HG02840 (cell line): Measurements from ENCODE around the gene TTC23.

Experiments
- ATAC-seq: cut with Tn5 transposase; IDR thresholded peaks from one replicate; pipeline ENCODE4 v1.9.1; 2021; ENCODE audit warnings: mild to moderate bottlenecking, moderate library complexity, moderate number of reproducible peaks; ENCODE audit not compliant: unreplicated experiment, low FRiP score

The TTC23 gene, protein sequence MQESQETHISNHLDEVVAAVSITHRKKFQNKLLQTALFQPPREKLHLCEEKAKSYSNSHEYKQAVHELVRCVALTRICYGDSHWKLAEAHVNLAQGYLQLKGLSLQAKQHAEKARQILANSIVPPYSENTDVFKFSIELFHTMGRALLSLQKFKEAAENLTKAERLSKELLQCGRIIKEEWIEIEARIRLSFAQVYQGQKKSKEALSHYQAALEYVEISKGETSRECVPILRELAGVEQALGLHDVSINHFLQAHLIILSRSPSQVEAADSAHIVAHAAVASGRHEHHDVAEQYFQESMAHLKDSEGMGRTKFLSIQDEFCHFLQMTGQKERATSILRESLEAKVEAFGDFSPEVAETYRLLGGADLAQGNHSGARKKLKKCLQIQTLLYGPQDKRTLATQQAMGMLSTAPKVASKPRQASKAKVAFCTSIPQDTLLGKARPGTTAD

DNA sequence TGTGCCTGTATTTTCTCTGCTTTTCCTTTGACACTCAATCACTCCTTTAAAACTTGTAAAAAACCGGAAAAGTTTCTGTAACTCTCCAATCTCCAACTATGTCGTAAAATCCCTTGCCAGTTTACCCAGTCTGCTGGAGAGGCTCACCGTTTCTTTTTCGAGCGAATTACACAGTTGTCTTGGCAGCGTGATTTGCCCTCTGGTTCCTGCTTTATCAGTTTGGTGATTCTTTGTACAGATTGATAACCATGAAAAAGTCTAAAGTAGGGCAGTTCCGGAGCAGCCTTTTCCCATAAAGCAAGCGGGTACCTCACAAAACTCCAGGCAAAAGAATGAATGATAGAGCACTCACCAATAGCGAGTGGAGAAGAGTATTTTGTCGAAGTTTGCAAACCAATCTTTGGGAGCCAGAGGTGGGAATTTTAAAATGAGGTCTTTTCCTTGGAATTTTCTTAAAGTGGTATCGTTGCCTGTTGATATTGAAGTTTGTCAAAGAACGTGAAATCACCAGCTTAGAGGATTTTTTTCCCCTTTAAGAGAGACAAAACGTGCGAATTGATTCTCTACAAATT is at the start of gene TTC23:
TSS of gene TTC23 (minus strand) at position 312 of the 572 bp plus-strand sequence. CDS start 20,869 bp downstream, outside the sequence.
- ATAC-seq: no peak

DNA sequence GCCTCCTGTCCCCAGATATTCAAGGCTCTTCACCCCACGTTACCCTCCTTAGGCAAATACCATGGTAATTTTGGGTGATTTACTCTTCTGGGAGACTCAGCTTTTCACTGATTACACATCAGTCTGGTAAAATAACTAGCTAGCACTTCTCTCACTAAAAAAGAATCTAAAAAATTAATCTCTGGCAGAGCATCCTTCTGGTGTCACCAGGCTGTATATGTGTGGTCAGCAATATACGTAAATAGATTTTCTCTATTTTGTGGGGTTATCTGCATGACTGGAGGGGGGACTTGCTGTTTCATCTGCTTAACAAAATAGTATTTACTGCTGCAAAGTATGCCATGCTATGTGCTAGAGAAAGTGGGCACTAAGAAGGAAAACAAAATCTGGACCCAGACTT is 47.0 kb upstream of the TTC23 start:
- no peak for ATAC-seq

DNA sequence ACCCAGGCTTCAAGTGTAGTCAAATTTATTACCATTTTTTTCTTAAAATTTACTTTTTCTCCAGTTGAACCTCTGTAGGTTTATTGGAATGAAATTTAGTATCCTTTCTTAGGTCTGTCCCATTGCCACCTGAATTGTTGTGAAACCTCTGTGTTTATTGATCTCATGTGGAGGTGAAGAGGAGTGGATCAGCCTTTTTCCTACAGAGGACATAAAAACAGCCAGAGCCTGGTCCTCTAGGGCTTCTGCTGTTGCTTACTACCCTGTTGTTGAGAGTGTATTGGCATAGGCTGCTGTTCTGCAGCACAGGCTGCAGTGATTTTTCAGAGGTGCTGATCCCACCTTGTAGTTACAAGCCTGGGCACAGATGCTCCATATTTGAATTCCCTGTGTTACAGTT is 46.5 kb upstream of the TTC23 start:
- no peak for ATAC-seq

DNA sequence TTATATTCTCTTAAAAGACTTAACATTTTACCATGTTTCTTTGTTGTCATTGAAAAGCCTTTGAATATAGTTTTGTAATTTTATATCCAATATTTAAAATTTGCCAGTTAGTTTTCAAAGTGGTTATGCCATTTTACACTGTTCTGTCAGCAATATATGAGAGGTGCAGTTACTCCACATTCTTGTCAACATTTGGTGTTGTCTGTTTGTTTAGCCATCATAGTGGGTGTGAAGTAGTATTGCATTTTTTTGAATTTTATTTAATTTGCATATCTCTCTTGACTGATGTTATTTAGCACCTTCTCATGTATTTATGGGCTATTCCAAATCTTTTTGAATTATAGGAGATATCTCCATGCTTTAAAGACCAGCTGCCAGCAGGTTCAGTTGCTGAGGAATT is 42.3 kb upstream of the TTC23 start:
- ATAC-seq: no peak

DNA sequence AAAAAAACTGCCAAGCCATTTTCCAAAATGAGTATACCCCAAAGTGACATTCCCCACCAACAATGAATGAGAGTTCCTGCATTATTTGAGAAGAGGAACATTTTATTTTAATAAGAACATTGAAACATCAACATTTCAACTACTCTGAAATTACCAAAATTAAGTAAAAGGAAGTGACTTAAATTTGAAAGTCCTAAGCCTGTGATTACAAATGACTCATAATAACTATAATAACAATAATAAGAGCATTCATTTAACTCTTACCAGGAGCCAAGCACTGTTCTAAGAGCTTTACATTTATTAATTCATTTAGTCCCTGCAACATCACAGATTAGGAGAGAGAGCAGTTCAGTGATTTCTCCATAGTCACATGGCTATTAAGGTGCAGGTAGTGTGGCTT is 34.3 kb upstream of the TTC23 start:
- no peak for ATAC-seq

DNA sequence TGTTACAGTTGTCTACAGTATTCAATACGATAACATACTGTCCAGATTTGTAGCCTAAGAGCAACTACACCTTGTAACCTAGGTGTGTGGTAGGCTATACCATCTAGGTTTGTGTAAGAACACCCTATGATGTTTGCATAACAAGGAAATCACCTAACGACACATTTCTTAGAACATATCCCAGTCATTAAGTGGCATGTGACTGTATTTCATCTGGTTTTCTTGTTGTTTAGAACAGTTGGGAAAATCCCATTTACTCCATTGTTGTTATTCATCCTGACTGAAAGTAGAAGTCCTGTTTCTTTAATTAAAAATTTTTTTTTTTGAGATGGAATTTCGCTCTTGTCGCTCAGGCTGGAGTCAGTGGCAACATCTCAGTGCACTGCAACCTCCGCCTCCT is 33.2 kb upstream of the TTC23 start:
- no peak for ATAC-seq

DNA sequence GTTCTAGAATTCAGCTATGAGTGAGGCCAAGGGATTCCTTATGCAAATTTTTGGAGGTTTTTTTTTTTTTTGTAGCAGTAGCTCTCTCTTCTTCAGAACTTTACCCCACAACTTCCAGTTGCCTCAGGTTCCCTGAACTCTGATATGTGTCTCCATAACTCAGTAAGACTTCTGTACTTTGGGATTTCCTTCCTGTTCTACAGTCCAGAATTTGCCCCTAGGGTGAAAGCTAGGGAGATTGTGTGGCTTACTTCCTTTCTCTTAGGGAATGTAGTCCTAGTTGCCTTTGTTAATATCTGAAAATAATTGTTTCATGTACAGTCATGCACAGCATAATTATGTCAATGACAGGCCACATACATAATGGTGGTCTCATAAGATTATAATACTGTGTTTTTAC is 32.7 kb upstream of the TTC23 start:
- ATAC-seq: no peak

DNA sequence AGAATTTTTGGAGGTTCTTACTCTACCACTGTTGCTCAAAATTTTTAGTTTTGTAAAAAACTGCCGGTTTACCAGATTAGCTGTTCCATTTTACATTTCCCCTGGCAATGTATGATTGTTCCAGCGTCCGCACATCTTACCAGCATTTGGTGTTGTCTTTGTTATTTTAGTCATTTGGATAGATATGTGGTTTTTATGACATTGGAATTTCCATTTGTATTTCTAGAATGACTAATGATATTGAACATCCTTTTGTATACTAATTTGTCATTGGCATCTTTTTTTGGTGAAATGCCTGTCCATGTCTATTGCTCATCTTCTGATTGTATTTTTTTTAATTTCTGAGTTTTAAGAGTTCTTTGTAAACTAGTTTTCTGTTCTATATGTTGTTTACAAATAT is 30.4 kb upstream of the TTC23 start:
- ATAC-seq: no peak

DNA sequence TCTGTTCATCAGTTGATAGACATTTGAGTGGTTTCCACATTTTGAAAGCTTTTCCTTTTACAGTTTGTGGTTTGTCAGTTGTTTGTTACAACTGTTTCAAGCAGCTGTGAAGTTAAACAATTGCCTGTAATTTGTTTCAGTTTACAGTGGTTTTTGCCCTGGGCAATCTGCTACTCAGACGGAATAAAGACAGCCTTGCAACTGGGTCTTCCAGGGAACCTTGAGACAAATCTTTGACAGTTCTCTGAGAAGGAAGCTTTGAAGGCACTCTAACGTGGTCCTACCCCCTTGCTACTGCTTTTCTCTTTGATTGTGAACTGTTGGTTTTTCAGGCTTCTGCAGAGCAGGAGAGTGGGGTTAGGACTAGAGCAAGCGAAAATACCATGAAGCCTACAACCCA is 29.9 kb upstream of the TTC23 start:
- no peak for ATAC-seq

DNA sequence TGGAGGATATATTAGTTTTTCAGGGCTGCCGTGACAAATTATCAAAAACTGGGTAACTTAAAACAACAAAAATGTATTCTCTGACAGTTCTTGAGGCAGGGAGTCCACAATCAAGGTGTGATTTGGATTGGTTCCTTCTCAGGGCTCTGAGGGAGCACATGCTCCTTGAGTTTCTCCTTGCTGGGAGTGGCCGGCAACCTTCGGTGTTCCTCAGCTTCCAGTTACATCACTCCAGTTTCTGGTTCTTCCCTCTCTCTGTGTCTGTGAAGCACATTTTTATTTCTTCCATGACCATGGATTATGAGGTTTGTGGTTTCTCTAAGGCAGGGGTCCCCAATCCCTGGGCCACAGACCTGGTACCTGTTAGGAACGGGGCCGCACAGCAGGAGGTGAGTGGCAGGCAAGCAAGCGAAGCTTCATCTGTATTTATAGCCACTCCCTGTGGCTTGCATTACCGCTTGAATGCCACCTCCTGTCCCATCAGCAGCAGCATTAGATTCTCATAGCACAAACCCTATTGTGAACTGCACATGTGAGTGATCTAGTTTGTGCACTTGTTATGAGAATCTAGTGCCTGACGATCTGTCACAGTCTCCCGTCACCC is 26.2 kb upstream of the TTC23 start:
- no peak for ATAC-seq

DNA sequence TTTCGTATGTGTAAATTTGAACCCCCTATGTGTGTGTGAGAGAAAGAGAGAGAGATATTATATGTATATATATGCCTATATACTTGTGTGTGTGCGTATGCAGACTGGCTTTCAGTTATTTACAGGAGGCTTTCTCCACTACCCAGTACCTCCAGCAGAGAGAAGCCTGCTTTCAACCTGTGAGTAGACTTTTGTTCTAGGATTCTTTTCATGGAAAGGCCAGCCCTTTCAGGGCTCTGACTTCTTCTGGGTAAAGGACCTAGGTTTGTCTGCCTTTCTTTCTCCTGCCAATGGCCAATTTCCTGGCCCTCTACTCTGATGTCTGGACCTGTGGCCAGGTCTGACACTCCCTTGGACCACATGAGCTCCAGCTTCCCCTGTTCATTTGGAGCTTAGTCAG is 25.7 kb upstream of the TTC23 start:
- ATAC-seq: no peak

DNA sequence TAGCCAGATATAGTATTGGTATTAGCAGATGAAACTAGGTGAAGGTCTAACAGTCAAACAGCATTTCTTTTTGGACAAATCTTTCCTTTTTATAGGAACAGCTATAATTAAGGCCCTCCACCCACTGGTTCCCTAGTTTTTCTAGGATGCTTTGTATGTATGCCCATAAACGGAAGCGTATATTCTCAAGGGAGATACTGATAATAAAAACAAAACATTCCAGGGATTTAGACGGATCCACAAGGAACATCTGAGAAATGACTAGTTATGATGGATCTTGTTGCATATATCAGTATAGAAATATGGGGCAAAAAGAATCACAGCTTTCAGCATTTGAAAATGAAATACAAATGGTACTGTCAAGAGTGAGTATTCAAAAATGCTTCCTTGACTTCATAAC is 24.4 kb upstream of the TTC23 start:
- ATAC-seq: no peak

DNA sequence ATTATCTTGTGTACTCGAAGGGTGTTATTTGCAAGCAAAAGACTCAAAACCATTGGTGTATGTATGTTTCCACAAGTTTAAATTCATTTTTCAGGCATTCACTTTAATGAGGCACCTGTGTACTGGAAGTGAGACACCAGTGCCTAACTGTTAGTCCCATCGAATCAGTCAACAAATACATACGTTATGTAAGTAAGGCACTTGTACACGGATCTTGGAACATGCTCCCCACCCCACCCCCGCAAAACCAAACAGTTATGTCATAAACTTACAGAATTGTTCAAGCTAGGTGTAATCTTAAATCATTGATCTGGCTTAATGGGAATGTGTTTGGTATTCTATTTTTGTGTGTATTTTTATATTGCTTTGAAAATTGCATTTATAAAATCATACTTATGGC is 19.1 kb upstream of the TTC23 start:
- no peak for ATAC-seq

DNA sequence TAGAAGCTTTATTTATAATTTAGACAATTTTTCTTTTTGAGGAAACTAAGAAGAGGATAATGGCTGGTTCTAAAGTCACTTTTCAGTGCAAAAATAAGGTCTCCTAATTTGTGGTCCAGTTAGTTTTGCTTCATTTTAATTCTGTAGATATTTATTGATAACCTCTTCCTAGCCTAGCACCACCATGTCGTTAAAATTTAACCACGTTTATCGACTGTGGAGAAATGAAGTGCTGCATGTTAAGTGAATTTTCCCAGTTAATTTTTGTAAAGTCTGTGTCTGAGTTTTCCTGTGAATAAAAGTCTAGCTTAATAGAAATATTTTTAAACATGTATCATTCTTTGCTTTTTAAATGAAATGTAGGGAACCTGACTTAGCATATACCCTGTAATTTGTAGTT is 18.6 kb upstream of the TTC23 start:
- no peak for ATAC-seq

DNA sequence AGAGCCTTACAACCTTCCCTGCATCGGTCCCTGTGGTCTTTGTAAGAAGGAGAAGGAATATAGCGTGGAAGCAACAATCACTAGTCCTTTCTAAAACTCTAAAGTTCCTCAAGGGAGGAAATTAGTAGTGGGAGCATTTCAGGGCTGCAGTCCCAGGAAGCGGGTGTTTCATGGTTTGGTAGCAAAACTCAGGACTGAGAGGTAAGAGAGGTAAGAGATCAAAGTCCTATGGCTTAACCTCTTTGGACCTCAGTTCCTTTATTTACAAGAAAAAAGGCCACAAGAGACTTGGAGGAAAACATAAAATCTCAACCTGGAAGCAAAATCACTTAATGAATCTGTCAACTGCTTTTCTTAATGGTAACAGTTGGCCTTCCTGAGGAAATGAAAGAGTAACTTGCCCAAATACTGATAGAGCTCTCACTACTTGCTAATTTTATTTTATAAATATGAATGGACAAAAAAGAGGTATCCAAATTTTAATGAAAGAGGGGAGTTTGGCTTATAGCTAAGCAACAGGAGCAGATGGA is 16.2 kb upstream of the TTC23 start:
- ATAC-seq: no peak

DNA sequence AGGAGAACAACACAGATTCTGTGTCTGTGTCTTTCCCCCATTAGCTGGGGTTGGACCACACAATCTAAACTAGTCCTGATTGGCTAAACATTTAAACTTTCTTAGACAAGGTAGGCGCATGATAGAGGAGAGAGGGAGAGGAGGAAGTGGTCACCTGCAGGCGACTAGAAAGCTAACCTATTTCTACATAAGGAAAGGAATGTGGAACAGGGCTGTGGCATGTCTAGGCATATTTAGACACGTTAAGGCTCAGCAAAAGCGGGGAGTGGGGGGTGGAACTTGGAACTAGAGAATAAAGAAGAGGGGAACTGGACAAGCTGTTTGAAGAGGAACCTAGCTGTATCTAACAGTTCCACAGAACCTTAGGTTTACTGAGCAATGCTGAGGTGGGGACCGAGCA is 14.7 kb upstream of the TTC23 start:
- no peak for ATAC-seq

DNA sequence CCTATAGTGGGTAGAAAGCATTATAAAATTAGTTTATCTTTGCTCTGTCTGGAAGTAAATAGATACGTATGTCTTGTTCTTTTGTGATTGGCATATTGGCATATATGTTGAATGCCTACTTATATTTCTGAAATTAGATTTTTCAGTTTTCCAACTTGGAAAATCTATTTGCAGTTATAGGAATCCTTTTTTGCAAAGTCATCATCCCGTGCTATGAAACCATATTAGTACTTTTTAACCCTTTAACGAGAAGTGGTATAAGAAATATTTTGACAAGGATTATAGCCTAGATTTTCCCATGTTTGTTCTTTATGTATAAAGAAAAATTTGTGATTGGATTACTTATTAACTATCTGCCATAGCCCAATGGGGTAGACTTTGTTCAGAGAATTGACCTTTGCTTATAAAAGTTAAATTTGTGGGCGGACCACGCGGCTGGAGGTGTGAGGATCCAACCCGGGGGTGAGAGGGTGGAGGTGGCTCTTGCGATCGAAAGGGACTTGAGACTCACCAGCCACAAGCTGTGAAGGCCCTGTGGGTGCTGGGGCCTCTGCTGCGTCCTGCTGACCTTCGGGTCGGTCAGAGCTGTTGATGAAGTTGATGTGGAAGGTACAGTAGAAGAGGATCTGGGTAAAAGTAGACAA is 7.8 kb upstream of the TTC23 start:
- no peak for ATAC-seq

DNA sequence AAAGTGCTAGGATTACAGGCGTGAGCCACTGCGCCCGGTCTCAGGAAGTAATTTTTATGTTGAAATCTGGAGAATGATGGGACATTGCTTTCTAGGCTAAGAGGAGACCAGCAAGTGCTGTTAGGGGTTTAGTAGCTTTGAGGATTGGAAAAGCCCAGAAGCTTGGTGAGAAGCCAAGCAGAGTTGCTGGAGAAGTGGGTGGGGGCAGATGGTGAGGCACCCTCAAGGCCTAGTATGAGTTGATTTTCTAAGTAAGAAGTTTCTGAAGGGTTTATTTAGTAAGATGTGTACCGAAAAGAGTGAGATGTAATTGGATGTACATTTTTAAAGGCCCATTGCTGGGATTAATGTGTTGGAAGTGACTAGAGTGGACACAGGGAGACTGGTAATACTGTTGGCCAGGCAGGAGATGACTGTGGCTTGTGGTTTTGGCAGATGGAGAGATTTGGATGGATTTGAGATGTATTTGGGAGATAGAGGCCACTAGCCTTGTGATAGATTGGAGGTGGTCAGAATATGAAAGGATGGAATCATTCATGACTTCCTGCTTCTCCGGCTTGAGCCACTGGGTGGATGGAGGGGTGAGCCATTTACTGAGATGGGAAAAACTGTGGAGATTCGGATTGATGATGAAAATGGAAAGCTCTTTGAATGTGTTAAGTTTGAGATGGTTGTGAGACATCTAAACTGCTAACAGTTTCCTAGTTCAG is 4.2 kb upstream of the TTC23 start:
- ATAC-seq: no peak

DNA sequence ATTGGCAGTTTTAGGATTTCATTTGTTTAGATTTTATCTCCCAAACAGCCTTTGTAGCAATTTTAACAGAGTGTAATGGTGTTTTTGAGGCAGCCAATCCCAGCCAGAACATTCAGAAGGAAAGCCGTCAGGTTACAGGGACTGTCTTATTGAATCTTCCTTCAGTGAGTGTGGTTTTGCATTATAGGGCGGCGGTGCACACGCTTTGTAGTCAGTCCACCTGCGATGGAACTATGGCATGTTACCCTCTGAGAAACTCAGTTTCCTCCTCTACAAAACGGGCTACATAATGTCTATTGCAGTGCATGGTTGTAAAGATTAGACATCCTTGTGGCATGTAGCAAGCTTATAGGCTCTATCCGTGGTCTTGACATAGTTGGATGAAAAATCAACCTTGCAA is 2.9 kb upstream of the TTC23 start:
- ATAC-seq: no peak
